GM18873 (cell line): ENCODE data around the gene CEPT1.

Experiments used
- ATAC-seq: cut with Tn5 transposase; IDR thresholded peaks from one replicate; pipeline ENCODE4 v1.9.1; 2021; ENCODE audit warnings: mild to moderate bottlenecking, moderate library complexity, moderate number of reproducible peaks; ENCODE audit not compliant: unreplicated experiment, low FRiP score

CEPT1 gene

GRCh38 chr1:111145963-111146768 lies 6.1 kb downstream of the CEPT1 start:
- no peak for ATAC-seq

DNA sequence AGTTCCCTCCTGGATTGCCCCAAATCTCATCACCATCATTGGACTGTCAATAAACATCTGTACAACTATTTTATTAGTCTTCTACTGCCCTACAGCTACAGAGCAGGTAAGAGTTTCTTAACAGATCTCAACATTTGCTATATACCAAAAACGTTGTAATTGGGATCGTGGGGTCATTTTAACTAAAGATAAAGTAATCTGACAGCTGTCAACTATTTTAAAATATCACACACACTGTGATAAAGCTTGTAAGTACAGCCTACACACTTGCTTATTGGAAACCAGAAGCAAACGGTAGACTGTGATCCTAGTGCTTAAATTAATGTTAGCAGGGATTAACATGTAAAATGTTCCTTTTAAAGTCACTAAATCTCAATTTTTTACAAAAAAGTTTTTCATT lies 7.9 kb downstream of the CEPT1 start:
- no peak for ATAC-seq

GRCh38 chr1:111148376-111148881 lies 8.4 kb downstream of the CEPT1 start:
- no peak for ATAC-seq

GRCh38 chr1:111151838-111152237 lies 11.8 kb downstream of the CEPT1 start:
- no peak for ATAC-seq

GRCh38 chr1:111154021-111154999 lies 14.3 kb downstream of the CEPT1 start:
- no peak for ATAC-seq

GRCh38 chr1:111157431-111157830 lies 17.4 kb downstream of the CEPT1 start:
- ATAC-seq = no peak

DNA sequence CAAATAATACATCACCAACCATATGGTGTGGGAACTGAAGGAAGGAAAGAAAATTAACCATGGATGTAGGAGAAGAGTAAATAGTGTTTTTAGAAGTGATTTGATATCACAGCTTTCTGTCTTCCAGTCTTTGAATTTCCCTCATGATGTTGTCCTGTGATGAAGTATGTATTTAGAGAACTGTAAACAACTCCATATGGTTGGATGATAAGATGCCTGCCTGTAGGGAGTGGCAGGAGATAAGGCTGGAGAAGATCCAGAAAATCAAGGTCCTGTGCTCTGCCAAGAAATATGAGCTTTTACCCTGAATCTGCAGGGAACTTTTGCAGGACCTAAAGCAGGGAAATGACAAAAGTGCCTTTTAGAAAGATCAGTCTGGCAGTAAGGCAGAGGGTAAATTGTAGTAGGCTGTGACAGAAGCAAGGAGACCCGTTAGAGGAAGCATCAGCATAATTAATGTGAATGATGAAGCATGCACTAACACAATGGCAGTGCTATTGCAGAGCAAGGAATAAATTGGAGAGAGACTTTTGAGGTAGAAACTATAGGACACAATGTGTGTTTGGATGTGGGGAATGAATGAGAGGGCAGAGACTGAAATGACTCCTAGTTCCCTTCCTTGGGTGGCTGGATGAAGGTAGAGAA lies 21.9 kb downstream of the CEPT1 start:
- no peak for ATAC-seq

DNA sequence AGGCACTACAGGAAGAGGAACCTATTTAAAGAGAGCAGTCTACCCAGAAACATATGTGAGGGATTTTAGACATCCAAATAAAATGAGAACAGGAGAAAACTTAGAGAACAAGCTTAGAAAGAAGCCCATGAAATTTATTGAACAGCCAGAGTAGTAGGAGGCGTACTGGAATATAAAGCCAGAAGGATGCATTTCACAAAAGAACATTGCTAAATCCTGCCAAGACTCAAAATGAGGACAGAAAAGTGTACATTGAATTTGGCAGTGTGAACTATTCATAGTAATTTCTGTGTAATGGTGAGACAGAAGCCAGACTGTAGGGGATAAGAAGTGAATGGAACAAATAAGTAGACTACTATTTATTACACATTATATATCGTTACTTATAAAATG lies 22.5 kb downstream of the CEPT1 start:
- no peak for ATAC-seq

GRCh38 chr1:111163363-111163762 lies 23.3 kb downstream of the CEPT1 start:
- ATAC-seq = no peak

DNA sequence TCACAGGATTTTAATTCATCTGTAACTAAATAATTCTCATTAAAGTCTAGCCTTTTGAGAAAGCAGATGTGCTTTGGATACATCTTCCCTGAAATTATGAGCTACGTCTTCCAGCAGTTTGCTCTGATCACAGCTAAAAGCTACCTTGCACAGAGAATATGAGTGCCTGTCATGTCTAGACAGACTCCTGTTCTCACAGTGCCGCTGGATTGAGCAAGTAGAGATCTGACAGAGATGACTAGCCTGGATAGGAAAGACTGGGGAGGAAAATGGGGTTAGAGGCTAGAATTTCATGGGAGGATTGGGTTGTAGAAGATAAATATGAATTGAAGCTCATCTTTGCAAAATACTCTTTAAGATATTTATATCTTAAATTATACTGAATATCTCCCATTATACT lies 24.1 kb downstream of the CEPT1 start:
- no peak for ATAC-seq

GRCh38 chr1:111172463-111172862 lies 32.4 kb downstream of the CEPT1 start:
- ATAC-seq = no peak

DNA sequence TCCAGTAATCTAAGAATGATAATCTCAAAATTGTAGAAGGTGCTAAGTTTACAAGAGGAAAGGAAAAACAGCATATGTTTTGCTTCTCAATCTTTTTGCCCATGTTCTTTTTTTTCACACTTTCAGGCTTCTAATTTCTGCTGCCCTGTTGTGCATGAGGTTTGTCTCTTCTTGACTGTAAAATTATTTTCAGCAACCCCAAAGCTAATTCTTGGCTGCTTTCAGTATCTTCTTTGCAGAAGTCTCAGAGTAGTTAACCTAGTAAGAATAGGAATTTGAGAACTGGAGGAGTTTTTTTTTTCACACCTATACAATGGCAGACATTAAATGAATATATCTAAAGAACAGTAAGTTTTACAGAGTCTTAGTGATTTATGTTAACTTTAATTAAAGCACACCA lies 34.0 kb downstream of the CEPT1 start:
- no peak for ATAC-seq

DNA sequence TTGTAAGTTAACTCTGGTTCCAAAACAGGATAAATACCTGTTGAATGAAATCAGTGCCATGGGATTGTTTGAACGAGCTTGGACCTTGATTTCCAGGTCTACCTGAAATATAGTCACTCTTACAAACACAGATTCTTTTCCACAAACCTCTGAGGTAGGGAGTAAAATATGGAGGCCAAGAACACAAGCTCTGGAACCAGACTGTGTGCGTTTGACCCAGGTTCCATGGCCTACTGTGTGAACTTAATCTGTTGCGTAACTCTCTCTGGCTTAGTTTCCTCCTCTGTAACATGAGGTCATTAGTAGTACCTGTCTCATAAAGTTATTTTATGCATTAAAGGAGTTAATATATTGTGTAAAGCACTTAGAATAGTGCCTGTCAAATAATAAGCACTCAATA lies 35.3 kb downstream of the CEPT1 start:
- no peak for ATAC-seq

DNA sequence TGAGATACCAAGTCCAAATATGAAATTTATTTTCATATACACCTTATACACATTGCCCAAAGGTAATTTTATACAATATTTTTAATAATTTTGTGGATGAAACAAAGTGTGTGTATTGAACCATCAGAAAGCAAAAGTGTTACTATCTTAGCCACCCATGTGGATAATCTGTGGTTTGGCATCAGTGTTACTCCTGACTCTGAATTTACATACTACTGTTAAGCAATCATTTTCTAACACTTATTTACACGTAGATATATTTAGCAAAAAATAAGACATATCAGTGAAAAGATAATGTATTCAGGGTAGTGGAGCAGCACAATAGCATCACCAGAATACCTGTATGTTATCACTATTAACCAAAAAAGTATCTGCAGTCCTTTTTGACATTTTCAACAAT lies 36.7 kb downstream of the CEPT1 start:
- no peak for ATAC-seq

- no peak for ATAC-seq
These were observed 40.0 kb downstream of the CEPT1 start for GRCh38 chr1:111179968-111180533.

- no peak for ATAC-seq
These were observed 42.0 kb downstream of the CEPT1 start for GRCh38 chr1:111182052-111182451.

- no peak for ATAC-seq
These were observed 43.5 kb downstream of the CEPT1 start for GRCh38 chr1:111183308-111184069.

DNA sequence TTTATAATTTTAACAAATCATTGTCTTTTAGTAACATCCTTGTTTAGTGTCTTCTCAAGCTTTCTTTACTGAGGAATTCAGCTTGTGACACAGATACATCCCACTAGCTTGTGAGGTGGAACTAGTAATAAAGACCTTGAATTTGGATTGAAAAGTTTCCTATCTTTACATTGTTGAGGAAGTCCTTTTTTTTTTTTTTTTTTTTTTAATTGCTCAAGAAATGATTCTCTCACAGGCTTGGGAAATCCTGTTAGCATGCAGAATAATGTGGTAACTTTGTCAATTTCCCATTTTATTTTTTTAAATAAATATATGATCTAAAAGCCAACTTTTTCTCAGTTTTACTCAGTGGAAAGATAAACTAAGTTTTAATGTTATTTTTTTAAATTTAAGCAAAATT lies 44.6 kb downstream of the CEPT1 start:
- ATAC-seq = no peak

DNA sequence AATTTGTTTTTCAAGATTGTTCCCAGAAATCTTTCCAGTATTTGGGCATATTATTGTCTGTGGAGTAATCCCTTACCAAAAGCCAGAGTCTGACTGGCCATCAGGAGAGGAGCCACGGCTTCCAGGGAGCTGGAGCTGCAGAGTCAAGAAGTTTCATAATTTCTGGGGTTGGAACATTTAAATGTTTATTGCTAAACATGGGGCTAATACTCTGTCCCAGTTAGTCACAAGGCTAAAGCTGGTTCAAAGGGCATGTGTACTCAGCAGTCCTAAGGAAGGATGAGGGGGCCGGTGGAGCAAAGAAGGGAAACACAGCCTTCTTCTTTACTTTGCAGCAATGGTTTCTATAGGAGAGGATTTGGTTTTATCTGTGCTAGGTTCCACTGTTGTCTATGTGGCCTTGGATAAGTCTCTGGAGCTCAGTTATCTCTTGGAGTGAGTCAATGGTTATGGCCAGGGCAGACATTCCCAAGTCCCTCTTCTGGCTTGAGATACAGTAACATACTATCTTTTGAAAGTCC lies 51.0 kb downstream of the CEPT1 start:
- no peak for ATAC-seq

DNA sequence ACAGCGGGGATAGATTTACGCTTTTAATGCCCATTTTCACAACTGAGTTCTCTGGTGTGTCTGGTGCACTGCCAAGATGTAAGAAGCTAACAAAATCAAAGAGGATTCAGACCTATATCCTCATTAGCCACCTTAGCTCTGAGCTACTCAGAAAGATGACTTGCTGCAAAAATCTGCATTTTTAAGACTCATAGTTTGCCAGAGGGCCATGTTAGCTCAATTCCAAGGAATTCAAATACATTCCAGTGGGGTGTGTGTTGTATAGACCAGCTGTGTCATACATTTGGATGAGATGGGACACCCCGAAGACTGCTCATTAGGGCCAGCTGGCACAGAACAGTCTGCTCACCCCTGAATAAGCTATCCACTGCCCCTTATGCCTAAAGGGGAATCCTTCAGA lies 51.5 kb downstream of the CEPT1 start:
- ATAC-seq = no peak
